Colonic mucosa (tissue), 4 donors: ENCODE data around the gene RPL18. TPM values are rescaled to one million over a fixed set of nuclear protein-coding genes. Genes with fewer than 3 reads are reported as not detected.

Experiments used
- DNase-seq: peaks from one replicate; pipeline ENCODE4 v3.0.0-alpha.2; 2020
- H3K27ac ChIP-seq: fragments of 200-600 bp; one replicate; pipeline ENCODE4 v1.8.0; 2021
- H3K27me3 ChIP-seq: fragments of 200-600 bp; one replicate; pipeline ENCODE4 v1.8.0; 2021
- H3K36me3 ChIP-seq: fragments of 200-600 bp; one replicate; pipeline ENCODE4 v1.8.0; 2021
- H3K4me1 ChIP-seq: fragments of 200-600 bp; one replicate; pipeline ENCODE4 v1.8.0; 2021; ENCODE audit warnings: mild to moderate bottlenecking
- H3K4me3 ChIP-seq: fragments of 200-600 bp; one replicate; pipeline ENCODE4 v1.8.0; 2021
- H3K9ac ChIP-seq, 2 donors: one replicate each; pipeline ENCODE4 v1.7.0; 2013; ENCODE audit warnings: control low read depth in 2 of 2, low read depth in 2 of 2, low read length in 2 of 2
- H3K9me3 ChIP-seq: fragments of 200-600 bp; one replicate; pipeline ENCODE4 v1.8.0; 2021
- intact Hi-C: fragments of 100-400 bp; cut with DNase I; formaldehyde crosslinking; loops from one replicate; pipeline ENCODE4 v1.14.1; 2022
- total RNA-seq, 2 donors: library from RNA; stranded (reverse); fragmentation: NEBNext Ultra II Directional in 1 of 2; extraction: Animal tissue kit (Norgen Biotek cat#: 25700) in 1 of 2; gene quantifications; one replicate each; pipeline ENCODE4 v1.2.1, GENCODE V29; 2021
- TF ChIP-seq, protein P1 (sequence below): fragments of 200-600 bp; IDR thresholded peaks from one replicate; pipeline ENCODE4 v1.8.0; 2022; ENCODE audit warnings: antibody characterized with exemption, mild to moderate bottlenecking
- donor health status: healthy.
- donor health status: DM: no; HTN: no; CAD: no.
- donor health status: DM: no; HTN: no; CAD: no.

The RPL18 gene
- total RNA-seq, 2 donors from 2014 or later, result 1,499 to 1,736 TPM

DNA sequence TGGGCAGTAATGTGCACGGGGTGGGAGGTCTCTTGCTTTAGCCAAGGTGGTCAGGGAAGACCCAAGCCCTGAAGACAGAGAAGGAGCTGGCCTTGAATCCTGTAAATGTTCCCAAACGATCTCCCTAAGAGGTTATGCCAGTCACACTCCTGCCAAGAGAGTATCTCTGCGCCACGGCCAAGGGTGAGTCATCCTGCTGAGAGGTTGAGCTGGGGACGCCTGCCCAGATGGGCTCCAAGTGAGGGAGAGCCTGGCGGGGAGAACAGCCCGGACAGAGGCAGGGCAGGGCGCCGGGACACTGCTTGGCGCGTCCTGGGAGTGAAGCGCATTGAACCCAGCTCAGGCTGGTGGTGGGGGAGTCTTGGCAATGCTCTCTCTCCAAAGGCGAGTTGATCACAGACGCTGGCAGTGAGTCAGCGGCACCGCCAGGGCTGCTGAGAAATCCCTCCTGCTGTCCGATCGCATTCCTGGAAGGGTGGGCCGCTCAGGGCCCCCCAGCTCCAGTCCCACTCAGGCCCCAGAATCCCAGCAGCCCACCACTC lies 50.6 kb downstream of the RPL18 start:
- Histone ChIP-seq H3K9ac (no peak overlapping the region), H3K4me1 (peaks cover 3% of the 10 kb centered on the region), H3K9me3 (no peaks in the 10 kb centered on the region), H3K36me3 (no peaks in the 10 kb centered on the region), H3K27ac (no peak overlapping the region), H3K27me3 (peaks cover 4% of the 10 kb centered on the region), H3K4me3 (no peak overlapping the region)
- peak; percentile 67 for DNase-seq
- TF ChIP-seq, protein P1, sequence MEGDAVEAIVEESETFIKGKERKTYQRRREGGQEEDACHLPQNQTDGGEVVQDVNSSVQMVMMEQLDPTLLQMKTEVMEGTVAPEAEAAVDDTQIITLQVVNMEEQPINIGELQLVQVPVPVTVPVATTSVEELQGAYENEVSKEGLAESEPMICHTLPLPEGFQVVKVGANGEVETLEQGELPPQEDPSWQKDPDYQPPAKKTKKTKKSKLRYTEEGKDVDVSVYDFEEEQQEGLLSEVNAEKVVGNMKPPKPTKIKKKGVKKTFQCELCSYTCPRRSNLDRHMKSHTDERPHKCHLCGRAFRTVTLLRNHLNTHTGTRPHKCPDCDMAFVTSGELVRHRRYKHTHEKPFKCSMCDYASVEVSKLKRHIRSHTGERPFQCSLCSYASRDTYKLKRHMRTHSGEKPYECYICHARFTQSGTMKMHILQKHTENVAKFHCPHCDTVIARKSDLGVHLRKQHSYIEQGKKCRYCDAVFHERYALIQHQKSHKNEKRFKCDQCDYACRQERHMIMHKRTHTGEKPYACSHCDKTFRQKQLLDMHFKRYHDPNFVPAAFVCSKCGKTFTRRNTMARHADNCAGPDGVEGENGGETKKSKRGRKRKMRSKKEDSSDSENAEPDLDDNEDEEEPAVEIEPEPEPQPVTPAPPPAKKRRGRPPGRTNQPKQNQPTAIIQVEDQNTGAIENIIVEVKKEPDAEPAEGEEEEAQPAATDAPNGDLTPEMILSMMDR, result no peak
- intact Hi-C loops, result no loop called here

Other genes starting within 250 kb of the RPL18 start
- 100 to 1,000 TPM; 233 to 249 TPM for gene KDELR1, start 227.6 kb downstream of the RPL18 start, total RNA-seq
- gene GRIN2D, start 225.5 kb downstream of the RPL18 start, total RNA-seq, result under 1 TPM; 0.35 to 0.49 TPM
- 10 to 100 TPM; 17.0 to 45.8 TPM for gene GRWD1, start 173.2 kb downstream of the RPL18 start, total RNA-seq
- under 1 TPM; 0.35 to 0.99 TPM for gene KCNJ14, start 163.6 kb downstream of the RPL18 start, total RNA-seq
- 10 to 100 TPM; 55.4 to 70.2 TPM for gene CYTH2, start 149.8 kb downstream of the RPL18 start, total RNA-seq
- gene LMTK3, start 107.3 kb downstream of the RPL18 start, total RNA-seq, result 1 to 10 TPM; 1.7 to 3.1 TPM
- gene SULT2B1, start 67.0 kb downstream of the RPL18 start, total RNA-seq, result 1 to 10 TPM; 1.4 to 7.7 TPM
- gene SPACA4, start 12.4 kb downstream of the RPL18 start, total RNA-seq, result under 1 TPM in 1 of 2 donors, not detected in 1; 0.27 TPM
- gene FAM83E, start 4.1 kb downstream of the RPL18 start, total RNA-seq, result 100 to 1,000 TPM; 150 to 198 TPM
- 10 to 100 TPM; 36.2 to 48.4 TPM for gene SPHK2, start 328 bp upstream of the RPL18 start, total RNA-seq
- 1 to 10 TPM; 4.7 to 8.9 TPM for gene DBP, start 18.2 kb upstream of the RPL18 start, total RNA-seq
- 1 to 10 TPM; 1.4 to 2.7 TPM for gene CA11, start 27.0 kb upstream of the RPL18 start, total RNA-seq
- under 1 TPM in 1 of 2 donors, not detected in 1; 0.32 TPM for gene NTN5, start 53.8 kb upstream of the RPL18 start, total RNA-seq
- gene FUT2, start 76.8 kb upstream of the RPL18 start, total RNA-seq, result 100 to 1,000 TPM; 125 to 141 TPM
- 1 to 10 TPM in 1 of 2 donors, under 1 TPM in 1; 0.35 to 1.2 TPM for gene MAMSTR, start 100.5 kb upstream of the RPL18 start, total RNA-seq
- 1 to 10 TPM; 2.2 to 4.8 TPM for gene RASIP1, start 121.4 kb upstream of the RPL18 start, total RNA-seq
- not detected for gene IZUMO1, start 127.7 kb upstream of the RPL18 start, total RNA-seq
- under 1 TPM; 0.59 to 0.80 TPM for gene FUT1, start 133.5 kb upstream of the RPL18 start, total RNA-seq
- gene FGF21, start 136.3 kb upstream of the RPL18 start, total RNA-seq, result not detected
- gene BCAT2, start 191.9 kb upstream of the RPL18 start, total RNA-seq, result 10 to 100 TPM; 74.8 to 85.5 TPM
- gene HSD17B14, start 217.3 kb upstream of the RPL18 start, total RNA-seq, result 1 to 10 TPM in 1 of 2 donors, under 1 TPM in 1; 0.79 to 2.8 TPM
- 1 to 10 TPM; 5.6 to 6.6 TPM for gene PLEKHA4, start 249.4 kb upstream of the RPL18 start, total RNA-seq